Breast epithelium (tissue), 4 donors: ENCODE results near the gene GLIS1. TPM values are rescaled to one million over a fixed set of nuclear protein-coding genes. Genes with fewer than 3 reads are reported as not detected.

ENCODE experiments used
- DNase-seq, 2 donors: peaks; one replicate each; pipeline ENCODE4 v3.0.0-alpha.2; 2019; ENCODE audit warnings: low spot score in 2 of 2
- H3K27ac ChIP-seq, 2 donors: fragments of 200-600 bp; sonication (generic) in 1 of 2; one replicate each; pipeline ENCODE4 v1.5.1; 2016 to 2019; ENCODE audit warnings: mild to moderate bottlenecking in 1 of 2
- H3K27me3 ChIP-seq, 2 donors: fragments of 200-600 bp; sonication (generic) in 1 of 2; one replicate each; pipeline versions ENCODE4 v1.5.1 to v1.6.0; 2017 to 2019; ENCODE audit warnings: control low read depth in 1 of 2, mild to moderate bottlenecking in 1 of 2
- H3K36me3 ChIP-seq: fragments of 200-600 bp; one replicate; pipeline ENCODE4 v1.5.1; 2019
- H3K4me1 ChIP-seq, 2 donors: fragments of 200-600 bp; sonication (generic); one replicate each; pipeline ENCODE4 v1.5.1; 2016 to 2019; ENCODE audit warnings: control low read depth in 1 of 2
- H3K4me3 ChIP-seq, 3 donors: fragments of 200-600 bp; sonication (generic); 1 replicate in 2 of 3; 2 replicates in 1 of 3; pipeline ENCODE4 v1.5.1; 2016 to 2019; ENCODE audit warnings: mild to moderate bottlenecking in 3 of 3, moderate library complexity in 2 of 3
- H3K9me3 ChIP-seq, 2 donors: fragments of 200-600 bp; sonication (generic) in 1 of 2; one replicate each; pipeline ENCODE4 v1.5.1; 2016 to 2019; ENCODE audit warnings: control low read depth in 1 of 2
- POLR2A ChIP-seq: fragments of 450-650 bp; IDR thresholded peaks from one replicate; pipeline ENCODE4 v1.6.1; 2016; ENCODE audit warnings: antibody characterized with exemption, mild to moderate bottlenecking, moderate library complexity
- POLR2AphosphoS5 ChIP-seq, 3 donors: sonication (generic); formaldehyde crosslinking; IDR thresholded peaks; one replicate each; pipeline ENCODE4 v1.6.1; 2017; ENCODE audit warnings: antibody characterized with exemption in 3 of 3
- intact Hi-C: fragments of 100-400 bp; cut with DNase I; formaldehyde crosslinking; loops from one replicate; pipeline ENCODE4 v1.15.1; 2023; ENCODE audit warnings: low total_unique reads
- total RNA-seq, 3 donors: library from RNA; depleted of rRNA; stranded (reverse); fragments of >200 nt; gene quantifications; one replicate each; pipeline ENCODE4 v1.1.0, GENCODE V29; 2016
- TF ChIP-seq, protein P1 (sequence below), 3 donors: fragments of 450-650 bp; IDR thresholded peaks; one replicate each; pipeline ENCODE4 v1.5.1; 2016 to 2017; ENCODE audit warnings: antibody characterized with exemption in 3 of 3, mild to moderate bottlenecking in 3 of 3, moderate library complexity in 3 of 3

The GLIS1 gene
- total RNA-seq, 3 donors from 2014 or later: 0.16 to 2.0 (median 0.59) TPM

DNA sequence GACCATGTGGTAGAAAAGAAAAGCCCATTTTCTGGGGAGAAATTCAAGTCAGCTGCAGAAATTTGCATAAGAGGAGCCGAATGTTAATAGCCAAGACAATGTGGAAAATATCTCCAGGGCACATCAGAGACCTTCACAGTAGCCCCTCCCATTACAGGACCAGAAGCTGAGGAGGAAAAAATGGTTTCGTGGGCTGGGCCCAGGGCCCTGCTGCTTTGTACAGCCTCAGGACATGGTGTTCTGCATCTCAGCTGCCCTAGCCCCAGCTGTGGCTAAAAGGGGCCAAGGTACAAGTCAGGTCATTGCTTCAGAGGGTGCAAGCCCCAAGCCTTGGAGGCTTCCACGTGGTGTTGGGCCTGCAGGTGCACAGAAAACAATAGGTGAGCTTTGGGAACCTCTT, 171.5 kb downstream of the GLIS1 start:
- DNase-seq: no peak
- TF ChIP-seq, protein P1, sequence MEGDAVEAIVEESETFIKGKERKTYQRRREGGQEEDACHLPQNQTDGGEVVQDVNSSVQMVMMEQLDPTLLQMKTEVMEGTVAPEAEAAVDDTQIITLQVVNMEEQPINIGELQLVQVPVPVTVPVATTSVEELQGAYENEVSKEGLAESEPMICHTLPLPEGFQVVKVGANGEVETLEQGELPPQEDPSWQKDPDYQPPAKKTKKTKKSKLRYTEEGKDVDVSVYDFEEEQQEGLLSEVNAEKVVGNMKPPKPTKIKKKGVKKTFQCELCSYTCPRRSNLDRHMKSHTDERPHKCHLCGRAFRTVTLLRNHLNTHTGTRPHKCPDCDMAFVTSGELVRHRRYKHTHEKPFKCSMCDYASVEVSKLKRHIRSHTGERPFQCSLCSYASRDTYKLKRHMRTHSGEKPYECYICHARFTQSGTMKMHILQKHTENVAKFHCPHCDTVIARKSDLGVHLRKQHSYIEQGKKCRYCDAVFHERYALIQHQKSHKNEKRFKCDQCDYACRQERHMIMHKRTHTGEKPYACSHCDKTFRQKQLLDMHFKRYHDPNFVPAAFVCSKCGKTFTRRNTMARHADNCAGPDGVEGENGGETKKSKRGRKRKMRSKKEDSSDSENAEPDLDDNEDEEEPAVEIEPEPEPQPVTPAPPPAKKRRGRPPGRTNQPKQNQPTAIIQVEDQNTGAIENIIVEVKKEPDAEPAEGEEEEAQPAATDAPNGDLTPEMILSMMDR (IDR thresholded peaks at IDR 0.05): no peak
- TF ChIP-seq POLR2A (no peak), POLR2AphosphoS5 (IDR thresholded peaks at IDR 0.05) (no peak)
- Histone ChIP-seq H3K36me3 (no peaks in the 10 kb centered on the region), H3K4me1 (no peaks in the 10 kb centered on the region), H3K27me3 (peaks cover 0 to 6% of the 10 kb centered on the region in 2 donors), H3K27ac (no peak overlapping the region), H3K4me3 (no peak overlapping the region), H3K9me3 (no peaks in the 10 kb centered on the region)
- intact Hi-C loops: no loop called here

DNA sequence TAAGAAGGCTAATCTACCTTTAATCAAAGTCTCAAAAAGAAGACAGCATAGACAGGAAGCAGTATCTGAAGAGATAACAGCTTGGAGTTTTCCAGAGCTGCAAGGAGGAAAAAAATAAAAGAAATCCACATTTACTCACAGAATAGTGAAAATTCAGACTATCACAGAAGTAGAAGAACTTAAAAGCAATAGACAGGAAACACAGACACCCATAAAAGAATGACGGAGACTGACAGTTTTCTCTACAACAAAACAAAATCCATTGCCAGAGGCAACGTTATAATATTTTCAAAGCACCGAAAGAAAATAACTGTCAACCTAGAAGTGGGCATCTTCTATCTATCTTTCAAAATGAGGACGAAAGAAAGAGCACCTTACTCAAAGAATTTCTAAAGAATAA, 175.4 kb downstream of the GLIS1 start:
- no peaks in the 10 kb centered on the region for H3K9me3 ChIP-seq
- peaks cover 0 to 6% of the 10 kb centered on the region in 2 donors for H3K27me3 ChIP-seq
- TF ChIP-seq POLR2AphosphoS5 (IDR thresholded peaks at IDR 0.05) (no peak), POLR2A (no peak)
- TF ChIP-seq, protein P1 (IDR thresholded peaks at IDR 0.05): no peak
- no peak overlapping the region for H3K27ac ChIP-seq
- H3K4me1 ChIP-seq: no peaks in the 10 kb centered on the region
- DNase-seq: no peak
- H3K36me3 ChIP-seq: no peaks in the 10 kb centered on the region
- intact Hi-C loops: no loop called here
- no peak overlapping the region for H3K4me3 ChIP-seq

DNA sequence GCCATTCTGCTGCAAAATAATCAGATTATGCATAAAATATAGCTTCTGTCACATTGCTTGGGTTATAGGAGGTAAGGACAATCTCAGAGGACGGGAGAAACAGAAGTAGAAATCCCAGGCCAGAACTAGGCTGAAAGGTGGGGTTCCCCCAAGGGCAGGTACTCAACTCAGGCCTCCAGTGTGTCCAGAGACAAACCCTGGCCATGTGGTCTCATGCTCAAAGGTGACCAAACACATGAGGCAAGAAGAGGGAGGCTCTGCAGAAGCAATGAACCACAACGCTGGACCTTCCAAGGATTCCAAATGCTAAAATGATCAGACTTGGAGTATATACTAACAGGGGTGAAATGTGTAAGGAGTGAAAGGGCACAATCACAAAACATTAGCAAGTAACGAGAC, 176.0 kb downstream of the GLIS1 start:
- no peak overlapping the region for H3K4me3 ChIP-seq
- H3K27ac ChIP-seq: no peak overlapping the region
- no peaks in the 10 kb centered on the region for H3K4me1 ChIP-seq
- H3K9me3 ChIP-seq: no peaks in the 10 kb centered on the region
- DNase-seq: no peak
- H3K36me3 ChIP-seq: no peaks in the 10 kb centered on the region
- intact Hi-C loops: no loop called here
- H3K27me3 ChIP-seq: peaks cover 0 to 6% of the 10 kb centered on the region in 2 donors
- TF ChIP-seq, protein P1 (IDR thresholded peaks at IDR 0.05): no peak
- TF ChIP-seq POLR2AphosphoS5 (IDR thresholded peaks at IDR 0.05) (no peak), POLR2A (no peak)

DNA sequence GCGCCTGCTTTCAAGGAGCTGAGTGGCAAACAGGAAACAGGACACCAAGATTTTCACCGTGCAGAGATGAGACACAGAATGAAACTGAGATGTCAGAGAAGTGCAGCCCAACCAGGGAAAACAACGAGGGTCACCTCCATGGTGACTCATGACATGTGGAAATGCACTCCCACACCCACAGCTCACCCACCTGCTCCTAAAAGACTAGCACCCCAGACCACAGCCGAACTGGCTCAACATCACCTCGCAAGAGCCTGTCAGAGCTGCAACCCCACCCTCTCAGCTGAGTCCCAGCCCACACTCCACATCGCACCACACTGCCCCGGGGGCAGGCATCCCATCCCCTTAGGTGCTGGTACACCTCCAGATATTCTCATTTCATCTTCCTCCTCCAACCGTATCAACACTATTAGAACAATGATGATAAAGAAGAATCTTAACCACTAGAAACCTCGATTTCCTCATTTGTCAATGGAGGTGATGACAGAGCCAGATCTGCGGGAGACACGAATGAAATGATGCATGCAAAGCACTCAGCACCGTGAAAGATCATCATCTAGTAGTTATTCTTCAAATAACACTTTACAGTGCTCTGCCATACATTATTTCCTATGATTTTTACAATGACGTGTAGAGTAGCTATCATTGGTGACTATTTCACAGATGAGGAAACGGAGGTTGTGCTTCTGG, 176.5 kb downstream of the GLIS1 start:
- intact Hi-C loops: no loop called here
- Histone ChIP-seq H3K9me3 (no peaks in the 10 kb centered on the region), H3K4me3 (no peak overlapping the region), H3K4me1 (no peaks in the 10 kb centered on the region), H3K27ac (no peak overlapping the region), H3K27me3 (peaks cover 0 to 6% of the 10 kb centered on the region in 2 donors), H3K36me3 (no peaks in the 10 kb centered on the region)
- DNase-seq: peak in 1 of 2 donors; percentile 34
- TF ChIP-seq, protein P1 (IDR thresholded peaks at IDR 0.05): no peak
- TF ChIP-seq POLR2A: no peak
- no peak for TF ChIP-seq POLR2AphosphoS5 (IDR thresholded peaks at IDR 0.05)

DNA sequence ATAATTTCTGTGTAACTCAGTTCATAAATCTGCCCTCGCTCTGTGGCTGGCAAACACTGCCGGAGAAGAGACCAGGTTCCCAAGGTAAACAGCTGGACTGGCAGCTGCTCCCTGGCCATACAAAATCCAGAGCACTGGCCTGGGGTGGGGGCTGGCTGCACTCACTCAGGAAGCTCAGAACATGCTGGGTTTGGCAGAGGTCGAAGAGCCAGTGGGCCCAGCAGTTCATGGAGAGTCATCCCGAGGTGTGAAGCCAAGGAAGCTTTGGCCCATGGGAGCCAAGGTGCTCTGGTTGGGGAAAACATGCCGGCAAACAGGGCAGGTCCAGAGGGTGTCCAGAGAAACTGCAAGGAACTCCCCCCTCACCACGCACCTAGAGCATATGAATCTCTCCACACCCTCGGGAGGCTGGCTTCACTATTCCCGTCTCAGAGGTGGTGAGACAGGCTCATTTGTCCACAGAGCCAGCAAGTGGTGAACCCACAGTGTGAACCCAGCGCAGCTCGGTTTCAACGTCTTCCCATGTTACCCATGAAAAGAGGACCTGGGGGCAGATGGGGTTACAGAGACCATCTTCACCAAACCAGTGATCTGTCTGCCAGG, 177.4 kb downstream of the GLIS1 start:
- peak in 1 of 2 donors; percentile 34 for DNase-seq
- Histone ChIP-seq H3K4me1 (no peaks in the 10 kb centered on the region), H3K36me3 (no peaks in the 10 kb centered on the region), H3K27me3 (peaks cover 0 to 6% of the 10 kb centered on the region in 2 donors), H3K9me3 (no peaks in the 10 kb centered on the region), H3K27ac (no peak overlapping the region), H3K4me3 (no peak overlapping the region)
- intact Hi-C loops: no loop called here
- TF ChIP-seq POLR2A (no peak), POLR2AphosphoS5 (IDR thresholded peaks at IDR 0.05) (no peak)
- TF ChIP-seq, protein P1 (IDR thresholded peaks at IDR 0.05): no peak
